Stomach (tissue), 4 donors: ENCODE measurements around the gene BCKDK.

Experiments
- EP300 ChIP-seq: sonication (generic); formaldehyde crosslinking; IDR thresholded peaks from one replicate; pipeline ENCODE4 v1.6.1; 2017; ENCODE audit warnings: antibody characterized with exemption
- POLR2AphosphoS5 ChIP-seq, 3 donors: sonication (generic); formaldehyde crosslinking; IDR thresholded peaks; one replicate each; pipeline ENCODE4 v1.6.1; 2016; ENCODE audit warnings: antibody characterized with exemption in 3 of 3
- TF ChIP-seq, protein P1 (sequence below), 7 experiments: fragments of 450-650 bp in 4 of 7; fragments of 200-600 bp in 3 of 7; sonication (generic) in 3 of 7; IDR thresholded peaks; one replicate each; pipeline ENCODE4 v1.5.1; 2016 to 2019; ENCODE audit warnings: antibody characterized with exemption in 7 of 7, control low read depth in 2 of 7, mild to moderate bottlenecking in 1 of 7

DNA sequence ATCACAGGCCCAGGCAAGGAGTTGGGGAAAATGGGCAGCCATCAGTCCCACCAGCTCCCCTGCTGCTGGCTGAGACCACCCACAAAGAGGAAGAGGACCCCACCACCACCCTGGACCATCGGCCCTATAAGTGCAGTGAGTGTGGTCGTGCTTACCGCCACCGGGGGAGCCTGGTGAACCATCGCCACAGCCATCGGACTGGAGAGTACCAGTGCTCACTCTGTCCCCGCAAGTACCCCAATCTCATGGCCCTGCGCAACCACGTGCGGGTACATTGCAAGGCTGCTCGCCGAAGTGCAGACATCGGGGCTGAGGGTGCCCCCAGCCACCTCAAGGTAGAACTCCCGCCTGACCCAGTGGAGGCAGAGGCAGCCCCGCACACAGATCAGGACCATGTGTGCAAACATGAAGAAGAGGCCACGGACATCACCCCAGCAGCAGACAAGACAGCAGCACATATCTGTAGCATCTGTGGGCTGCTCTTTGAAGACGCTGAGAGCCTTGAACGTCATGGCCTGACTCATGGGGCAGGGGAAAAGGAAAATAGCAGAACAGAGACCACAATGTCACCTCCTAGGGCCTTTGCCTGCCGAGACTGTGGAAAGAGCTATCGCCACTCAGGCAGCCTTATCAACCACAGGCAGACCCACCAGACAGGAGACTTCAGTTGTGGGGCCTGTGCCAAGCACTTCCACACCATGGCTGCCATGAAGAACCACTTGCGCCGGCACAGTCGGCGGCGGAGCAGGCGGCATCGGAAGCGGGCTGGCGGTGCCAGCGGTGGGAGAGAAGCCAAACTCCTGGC is 30.4 kb upstream of the BCKDK start:
- TF ChIP-seq, protein P1, sequence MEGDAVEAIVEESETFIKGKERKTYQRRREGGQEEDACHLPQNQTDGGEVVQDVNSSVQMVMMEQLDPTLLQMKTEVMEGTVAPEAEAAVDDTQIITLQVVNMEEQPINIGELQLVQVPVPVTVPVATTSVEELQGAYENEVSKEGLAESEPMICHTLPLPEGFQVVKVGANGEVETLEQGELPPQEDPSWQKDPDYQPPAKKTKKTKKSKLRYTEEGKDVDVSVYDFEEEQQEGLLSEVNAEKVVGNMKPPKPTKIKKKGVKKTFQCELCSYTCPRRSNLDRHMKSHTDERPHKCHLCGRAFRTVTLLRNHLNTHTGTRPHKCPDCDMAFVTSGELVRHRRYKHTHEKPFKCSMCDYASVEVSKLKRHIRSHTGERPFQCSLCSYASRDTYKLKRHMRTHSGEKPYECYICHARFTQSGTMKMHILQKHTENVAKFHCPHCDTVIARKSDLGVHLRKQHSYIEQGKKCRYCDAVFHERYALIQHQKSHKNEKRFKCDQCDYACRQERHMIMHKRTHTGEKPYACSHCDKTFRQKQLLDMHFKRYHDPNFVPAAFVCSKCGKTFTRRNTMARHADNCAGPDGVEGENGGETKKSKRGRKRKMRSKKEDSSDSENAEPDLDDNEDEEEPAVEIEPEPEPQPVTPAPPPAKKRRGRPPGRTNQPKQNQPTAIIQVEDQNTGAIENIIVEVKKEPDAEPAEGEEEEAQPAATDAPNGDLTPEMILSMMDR (IDR thresholded peaks at IDR 0.05), result no peak
- no peak for TF ChIP-seq EP300
- TF ChIP-seq POLR2AphosphoS5 (IDR thresholded peaks at IDR 0.05), result no peak
